Testis (tissue), 2 donors: ENCODE results near the gene TSACC.

Experiments
- POLR2A ChIP-seq: fragments of 450-650 bp; IDR thresholded peaks from one replicate; pipeline ENCODE4 v1.6.1; 2017; ENCODE audit warnings: antibody characterized with exemption, mild to moderate bottlenecking, moderate library complexity
- TF ChIP-seq, protein P1 (sequence below), 3 experiments: fragments of 450-650 bp in 2 of 3; fragments of 200-600 bp in 1 of 3; sonication (generic) in 1 of 3; IDR thresholded peaks; one replicate each; pipeline ENCODE4 v1.5.1; 2016 to 2019; ENCODE audit warnings: antibody characterized with exemption in 3 of 3, mild to moderate bottlenecking in 2 of 3, moderate library complexity in 1 of 3

GRCh38 chr1:156358641-156359040 lies 20.3 kb downstream of the TSACC start:
- TF ChIP-seq, protein P1, sequence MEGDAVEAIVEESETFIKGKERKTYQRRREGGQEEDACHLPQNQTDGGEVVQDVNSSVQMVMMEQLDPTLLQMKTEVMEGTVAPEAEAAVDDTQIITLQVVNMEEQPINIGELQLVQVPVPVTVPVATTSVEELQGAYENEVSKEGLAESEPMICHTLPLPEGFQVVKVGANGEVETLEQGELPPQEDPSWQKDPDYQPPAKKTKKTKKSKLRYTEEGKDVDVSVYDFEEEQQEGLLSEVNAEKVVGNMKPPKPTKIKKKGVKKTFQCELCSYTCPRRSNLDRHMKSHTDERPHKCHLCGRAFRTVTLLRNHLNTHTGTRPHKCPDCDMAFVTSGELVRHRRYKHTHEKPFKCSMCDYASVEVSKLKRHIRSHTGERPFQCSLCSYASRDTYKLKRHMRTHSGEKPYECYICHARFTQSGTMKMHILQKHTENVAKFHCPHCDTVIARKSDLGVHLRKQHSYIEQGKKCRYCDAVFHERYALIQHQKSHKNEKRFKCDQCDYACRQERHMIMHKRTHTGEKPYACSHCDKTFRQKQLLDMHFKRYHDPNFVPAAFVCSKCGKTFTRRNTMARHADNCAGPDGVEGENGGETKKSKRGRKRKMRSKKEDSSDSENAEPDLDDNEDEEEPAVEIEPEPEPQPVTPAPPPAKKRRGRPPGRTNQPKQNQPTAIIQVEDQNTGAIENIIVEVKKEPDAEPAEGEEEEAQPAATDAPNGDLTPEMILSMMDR (IDR thresholded peaks at IDR 0.05) = no peak
- no peak for TF ChIP-seq POLR2A
